Limb (tissue), 2 donors: ENCODE measurements around the gene KAT14.
"Not testable (repeated sequence)": the region's sequence is repeated elsewhere in the genome, so short reads cannot be mapped to it uniquely, and the experiment has no call there.

Experiments
- DNase-seq, 2 donors: peaks; one replicate each; pipeline ENCODE4 v3.0.0-alpha.2; 2016; ENCODE audit errors: extremely low spot score in 2 of 2

The KAT14 gene

DNA sequence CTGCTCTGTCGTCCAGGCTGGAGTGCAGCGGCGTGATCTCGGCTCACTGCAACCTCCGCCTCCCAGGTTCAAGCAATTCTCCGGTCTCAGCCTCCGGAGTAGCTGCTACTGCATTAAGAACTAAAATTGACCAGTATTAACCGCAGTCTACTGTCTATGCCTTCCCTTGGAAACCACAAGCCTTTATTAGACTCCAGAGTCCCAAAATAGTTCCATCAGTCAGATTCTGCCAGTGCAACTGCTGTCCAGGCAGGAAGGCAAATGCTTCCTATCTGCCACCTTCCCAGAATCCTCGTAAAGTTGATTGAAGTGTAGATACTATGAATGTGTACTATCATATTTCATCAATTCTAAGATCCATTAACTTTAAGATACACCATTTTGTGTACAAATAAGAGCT is 16.7 kb downstream of the KAT14 start:
- no peak for DNase-seq

DNA sequence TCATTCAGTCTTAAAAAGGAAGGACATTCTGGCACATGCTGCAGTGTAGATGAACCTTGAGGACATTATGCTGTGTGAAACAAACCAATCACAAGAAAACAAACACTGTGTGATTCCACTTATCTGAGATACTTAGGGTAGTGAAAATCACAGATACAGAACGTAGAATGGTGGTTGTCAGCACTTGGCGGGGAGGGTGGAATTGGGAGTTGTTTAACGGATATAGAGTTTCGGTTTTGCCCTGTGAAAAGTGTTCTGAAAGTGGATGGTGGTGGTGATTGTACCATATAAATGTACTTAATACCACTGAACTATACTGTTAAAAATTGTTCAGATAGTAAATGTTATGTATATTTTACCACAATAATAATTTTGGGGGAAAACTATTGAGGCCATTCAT is 18.4 kb downstream of the KAT14 start:
- no peak for DNase-seq

DNA sequence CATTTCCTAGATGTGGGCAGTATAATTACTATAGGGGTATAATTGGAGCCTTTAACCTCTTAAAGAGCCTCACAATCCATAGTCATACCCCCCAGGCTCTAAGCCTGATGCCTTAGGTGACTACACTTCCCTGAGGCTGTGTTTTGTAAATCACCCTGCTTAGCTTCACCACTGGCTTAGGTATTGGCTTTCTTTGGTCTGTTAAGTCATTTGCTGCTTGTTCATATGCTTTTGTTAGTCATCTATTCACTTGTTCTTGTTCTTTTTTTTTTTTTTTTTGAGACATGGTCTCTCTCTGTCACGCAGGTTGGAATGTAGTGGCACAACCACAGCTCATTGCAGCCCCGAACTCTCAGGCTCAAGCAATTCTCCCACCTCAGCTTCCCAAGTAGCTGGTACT is 26.7 kb downstream of the KAT14 start:
- DNase-seq, result no peak

DNA sequence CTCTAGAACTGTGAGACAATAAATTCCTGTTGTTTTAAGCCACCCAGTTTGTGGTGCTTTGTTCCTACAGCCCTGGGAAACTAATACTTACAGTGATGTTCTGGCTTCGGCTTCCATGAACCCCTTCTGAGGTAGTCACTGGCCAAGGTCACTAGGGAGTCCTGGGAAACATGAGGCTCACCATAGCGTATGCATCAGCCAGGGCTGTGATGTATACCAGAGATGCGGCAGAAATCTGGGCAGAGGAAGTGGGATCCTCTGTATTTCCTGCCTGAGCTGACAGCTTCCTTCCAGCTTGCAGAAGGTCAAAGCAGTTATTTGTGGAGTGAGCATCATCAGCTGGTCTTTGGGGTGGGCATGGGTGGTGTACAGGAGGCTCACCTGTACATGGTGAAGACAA is 27.9 kb downstream of the KAT14 start:
- DNase-seq, result no peak

DNA sequence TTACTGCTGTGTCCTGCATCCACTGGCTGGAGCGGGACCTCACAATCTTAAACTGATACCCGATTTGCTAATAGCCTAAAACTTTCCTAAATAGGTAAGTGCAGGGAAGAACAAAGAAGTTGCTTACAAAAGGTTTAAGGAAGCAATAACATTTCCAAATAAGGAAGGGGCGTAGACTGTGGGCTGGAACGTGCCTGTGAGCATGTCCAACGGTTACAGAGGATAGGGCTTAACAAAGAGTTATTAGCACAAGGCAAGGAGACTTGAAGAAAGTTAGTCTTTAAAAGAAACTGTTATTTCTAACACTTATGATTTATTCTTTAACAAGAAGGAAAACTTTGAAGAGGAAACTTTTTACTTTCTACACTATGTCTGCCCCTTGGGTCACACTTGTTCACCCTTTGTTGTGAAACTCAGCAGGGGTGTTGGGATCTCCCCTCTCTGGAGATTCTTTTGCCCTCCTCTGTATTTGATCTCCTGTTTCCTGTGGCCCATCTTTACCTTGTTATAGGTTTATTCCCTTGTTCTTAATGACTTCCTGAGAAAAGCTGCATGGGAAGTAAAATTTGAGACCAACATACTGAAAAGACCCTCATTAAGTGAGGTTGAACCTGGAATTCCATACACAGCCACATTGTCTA is 28.7 kb downstream of the KAT14 start:
- no peak for DNase-seq

DNA sequence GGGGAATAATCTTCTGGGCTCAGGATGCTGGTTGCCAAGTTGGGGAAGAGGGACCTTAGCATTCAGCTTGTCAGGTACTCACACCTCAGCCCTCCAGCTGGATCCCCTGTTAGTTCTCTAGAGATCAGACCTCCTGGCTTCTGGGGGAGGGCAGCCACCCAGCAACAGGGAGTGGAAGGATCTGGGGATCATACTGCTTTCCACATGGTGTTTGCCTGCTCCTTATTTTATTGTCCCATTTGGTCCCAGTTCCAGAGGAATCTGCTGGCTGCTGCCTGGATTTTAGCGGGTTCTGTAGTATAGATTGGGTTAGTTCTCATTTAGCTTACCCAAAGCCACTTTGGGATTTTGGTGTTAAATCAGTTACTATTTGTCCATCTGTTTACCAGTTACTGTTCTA is 29.3 kb downstream of the KAT14 start:
- DNase-seq, result no peak

DNA sequence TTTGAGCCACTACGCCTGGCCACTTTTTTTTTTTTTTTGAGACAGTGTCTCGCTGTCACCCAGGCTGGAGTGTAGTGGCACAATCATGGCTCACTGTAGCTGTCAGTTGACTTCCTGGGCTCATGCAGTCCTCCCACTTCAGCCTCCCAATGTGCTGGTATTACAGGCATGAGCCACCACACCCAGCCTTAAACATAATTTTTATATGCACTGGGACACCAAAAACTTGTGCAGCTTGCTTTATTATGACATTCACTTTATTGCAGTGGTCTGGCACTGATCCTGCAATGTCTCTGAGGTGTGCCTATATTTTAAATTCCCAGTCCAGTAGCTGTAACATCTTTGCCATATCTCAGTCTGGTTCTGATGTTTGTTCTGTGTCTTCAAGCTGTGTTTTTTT is 34.7 kb downstream of the KAT14 start:
- DNase-seq, result no peak

DNA sequence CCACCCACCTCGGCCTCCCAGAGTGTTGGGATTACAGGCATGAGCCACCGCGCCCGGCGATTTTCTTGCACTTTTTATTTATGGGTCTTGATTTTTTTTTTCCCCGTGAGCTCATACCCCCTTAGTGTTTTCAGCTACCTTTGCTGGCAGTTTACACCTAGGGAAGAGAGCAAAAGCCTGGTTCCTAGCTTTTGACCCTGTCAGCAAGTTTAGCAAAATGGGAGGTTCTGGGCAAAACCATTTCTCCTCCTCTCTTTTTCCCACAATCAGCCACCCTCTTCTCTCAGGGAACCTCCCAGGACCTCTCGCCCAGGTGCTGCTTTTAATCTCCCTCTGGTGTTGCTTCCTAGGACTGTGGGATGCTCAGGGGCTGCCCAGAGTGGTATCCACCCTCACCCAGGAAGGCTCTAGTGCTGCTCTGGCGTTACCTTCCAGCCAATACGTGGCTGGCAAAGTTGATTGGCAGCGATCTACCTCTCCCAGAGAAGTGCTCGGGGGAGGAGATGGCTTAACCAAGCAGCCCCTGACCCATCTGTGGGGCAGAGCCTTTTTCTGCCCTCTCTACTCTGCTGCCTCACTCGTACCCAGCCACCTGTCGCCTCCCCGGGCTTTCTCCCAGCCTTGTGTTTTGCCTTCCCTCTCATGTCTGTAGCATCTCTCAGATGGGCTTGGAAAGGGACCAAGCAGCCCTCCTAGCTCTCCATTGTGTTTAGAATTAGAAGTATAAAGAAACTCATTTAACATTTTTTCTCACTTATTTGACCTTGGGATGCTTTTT is 37.4 kb downstream of the KAT14 start:
- no peak for DNase-seq

DNA sequence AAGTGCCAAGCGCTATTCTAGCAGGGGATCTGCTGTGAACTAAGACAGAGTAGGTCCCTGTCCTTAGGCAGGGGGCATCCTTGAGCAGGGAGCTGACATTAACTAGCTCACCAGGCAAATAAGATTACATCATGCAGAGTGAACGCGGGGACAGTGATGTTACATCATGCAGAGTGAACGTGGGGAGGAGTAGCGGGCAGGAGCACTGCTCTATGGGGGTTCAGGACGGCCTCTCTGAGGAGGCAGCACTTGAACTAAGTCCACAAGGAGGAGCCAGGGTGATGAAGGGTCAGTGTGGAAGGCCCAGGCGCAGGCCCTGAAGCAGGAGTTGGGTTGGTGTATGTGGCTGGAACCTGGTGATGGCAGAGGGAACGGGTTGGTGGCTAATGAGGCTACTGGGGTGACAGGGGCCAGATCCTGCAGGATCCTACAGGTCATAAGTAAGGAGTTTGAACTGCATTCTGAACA is 38.7 kb downstream of the KAT14 start:
- no peak for DNase-seq

DNA sequence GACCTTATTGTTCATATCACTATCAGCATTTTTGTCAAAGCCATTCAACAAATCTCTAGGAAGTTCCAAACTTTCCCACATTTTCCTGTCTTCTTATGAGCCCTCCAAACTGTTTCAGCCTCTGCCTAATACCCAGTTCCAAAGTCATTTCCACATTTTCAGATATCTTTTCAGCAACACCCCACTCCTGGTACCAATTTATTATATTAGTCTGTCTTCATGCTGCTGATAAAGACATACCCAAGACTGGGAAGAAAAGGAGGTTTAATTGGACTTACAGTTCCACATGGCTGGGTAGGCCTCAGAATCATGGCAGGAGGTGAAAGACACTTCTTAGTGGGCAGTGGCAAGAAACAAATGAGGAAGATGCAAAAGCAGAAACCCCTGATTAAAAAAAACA is 42.7 kb downstream of the KAT14 start:
- not testable (repeated sequence) for DNase-seq

DNA sequence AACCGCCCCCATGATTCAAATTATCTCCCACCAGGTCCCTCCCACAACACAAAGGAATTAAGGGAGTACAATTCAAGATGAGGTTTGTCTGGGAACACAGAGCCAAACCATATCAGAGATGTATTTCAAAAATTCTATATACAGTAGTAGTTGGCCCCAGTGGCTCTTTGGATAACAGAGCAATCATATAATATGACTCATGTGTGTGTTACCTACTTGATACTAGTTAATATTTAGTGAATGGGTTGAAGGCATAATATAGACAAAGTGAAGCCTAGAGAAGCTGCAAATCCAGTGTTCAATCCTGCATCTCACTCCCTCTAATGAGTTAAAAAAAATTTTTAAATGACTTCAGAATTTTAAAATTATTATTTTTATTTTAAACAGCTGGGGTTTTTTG is 43.2 kb downstream of the KAT14 start:
- DNase-seq, result no peak

DNA sequence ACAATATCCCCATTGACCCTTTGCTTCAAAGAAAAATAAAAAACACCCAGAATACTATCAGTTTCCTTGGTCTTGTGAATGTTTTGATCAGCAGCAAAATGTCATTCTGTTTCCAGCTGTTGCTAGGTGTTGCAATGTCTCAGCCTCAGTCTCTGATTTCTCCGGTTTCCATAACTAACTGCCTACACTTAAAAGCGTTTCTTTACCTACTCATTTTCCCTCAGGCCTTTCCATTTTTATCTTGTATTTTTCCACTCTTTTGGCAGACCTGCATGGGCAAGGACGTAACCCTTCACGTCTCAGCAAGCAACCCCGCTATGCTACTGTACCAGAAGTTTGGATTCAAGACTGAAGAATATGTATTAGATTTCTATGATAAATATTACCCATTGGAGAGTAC is 49.4 kb downstream of the KAT14 start:
- DNase-seq, result no peak

DNA sequence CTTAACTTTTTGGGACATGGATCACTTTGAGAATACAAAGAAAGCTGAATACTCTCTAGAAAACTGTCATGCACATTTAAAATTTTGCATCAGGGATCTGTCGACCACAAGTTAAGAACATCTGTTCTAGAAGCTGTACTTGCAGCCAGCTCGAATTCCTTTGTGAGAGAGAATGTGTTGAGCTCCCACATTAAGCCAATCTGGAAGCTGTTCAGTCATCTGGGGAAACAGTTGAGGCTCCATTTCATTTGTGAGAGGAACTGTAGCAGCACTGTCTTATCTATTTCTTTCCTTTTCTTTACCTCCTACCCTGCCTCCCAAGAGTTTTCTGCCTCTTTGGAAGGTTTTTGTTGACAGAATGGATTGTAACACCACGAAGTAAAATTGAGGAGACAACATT is 50.8 kb downstream of the KAT14 start:
- DNase-seq, result peak in 1 of 2 donors; percentile 52

DNA sequence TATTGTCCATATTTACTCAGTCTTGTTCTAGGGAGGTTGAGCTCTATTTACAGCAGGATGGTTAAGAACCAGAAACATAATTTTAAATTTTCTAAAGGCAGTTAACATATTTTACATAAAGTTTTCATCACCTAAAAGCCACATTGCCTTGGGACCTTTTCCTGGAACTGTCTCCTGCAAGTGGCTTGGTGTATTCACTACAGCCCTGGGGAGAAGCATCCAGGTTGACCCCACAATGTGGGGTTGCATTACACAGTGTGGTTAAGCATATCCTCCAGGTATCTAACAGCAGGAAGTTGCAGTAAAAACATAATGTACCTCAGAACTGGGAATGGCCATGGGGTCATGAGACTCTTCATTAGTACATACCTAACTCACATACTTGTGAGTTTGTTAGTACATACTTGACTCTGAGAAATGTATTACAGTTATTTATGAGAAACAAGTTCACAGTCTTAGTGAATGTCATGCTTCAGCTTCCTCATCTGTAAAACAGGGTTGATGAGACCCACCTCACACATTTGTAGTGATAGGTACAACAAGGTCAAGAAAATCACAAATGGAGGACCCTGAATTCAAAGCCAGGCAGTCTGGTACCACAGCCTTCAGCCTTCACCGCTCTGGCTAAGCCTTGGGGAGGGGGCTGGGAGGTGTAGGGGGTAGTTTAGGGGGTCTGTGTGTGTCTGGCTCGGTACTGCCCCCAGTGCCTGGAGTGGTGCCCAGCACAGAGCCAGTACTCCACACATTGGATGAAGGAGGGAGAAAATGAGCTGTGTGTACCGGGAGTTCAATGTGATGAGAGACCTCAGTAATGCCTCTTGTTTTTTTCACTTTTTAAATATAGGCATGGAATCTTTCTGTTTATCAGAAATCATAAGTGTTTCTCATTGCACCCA is 52.9 kb downstream of the KAT14 start:
- DNase-seq, result no peak

DNA sequence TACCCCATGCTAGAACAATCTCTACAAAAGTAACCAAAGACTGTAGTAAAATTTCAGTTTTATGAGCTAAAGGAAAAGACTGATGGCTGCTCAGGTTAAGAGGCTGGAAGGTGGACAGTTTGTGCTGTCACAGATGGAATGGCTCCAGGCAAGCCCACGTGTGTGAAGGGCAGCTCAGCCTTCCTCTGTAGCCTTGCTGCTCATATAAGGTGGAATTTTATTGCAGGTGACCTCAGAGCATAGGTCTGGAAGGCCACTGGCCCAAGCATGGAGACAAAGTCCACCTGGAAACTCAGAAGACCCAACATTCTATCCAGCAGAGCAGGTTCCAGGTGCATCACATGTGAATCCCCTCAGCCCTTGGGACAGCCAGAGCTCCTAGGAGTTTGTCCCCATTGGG is 53.6 kb downstream of the KAT14 start:
- no peak for DNase-seq

DNA sequence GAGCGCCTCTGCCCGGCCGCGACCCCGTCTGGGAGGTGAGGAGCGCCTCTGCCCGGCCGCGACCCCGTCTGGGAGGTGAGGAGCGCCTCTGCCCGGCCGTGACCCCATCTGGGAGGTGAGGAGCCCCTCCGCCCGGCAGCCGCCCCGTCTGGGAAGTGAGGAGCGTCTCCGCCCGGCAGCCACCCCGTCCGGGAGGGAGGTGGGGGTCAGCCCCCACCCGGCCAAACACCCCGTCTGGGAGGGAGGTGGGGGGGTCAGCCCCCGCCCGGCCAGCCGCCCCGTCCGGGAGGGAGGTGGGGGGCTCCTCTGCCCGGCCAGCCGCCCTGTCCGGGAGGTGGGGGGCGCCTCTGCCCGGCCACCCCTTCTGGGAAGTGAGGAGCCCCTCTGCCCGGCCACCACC is 56.8 kb downstream of the KAT14 start:
- DNase-seq, result not testable (repeated sequence)

DNA sequence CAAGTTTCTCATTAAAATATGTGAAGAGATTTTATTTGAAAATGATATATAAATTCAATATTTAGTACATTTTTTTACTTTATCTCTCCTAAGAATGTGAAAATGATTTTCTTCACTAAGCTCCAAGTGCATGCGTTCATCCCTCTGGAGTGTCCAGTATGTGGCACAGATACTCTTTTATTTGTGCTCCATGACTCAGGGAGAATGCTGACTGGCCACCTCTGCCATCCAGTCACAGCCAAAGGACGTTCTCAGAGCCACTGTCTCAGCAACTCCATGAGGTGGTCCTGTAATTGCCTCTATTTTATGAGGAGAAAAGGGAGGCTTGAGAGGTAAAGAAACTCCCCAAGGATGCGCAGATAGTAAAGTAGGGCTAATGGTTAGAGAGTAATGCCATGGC is 58.3 kb downstream of the KAT14 start:
- no peak for DNase-seq

DNA sequence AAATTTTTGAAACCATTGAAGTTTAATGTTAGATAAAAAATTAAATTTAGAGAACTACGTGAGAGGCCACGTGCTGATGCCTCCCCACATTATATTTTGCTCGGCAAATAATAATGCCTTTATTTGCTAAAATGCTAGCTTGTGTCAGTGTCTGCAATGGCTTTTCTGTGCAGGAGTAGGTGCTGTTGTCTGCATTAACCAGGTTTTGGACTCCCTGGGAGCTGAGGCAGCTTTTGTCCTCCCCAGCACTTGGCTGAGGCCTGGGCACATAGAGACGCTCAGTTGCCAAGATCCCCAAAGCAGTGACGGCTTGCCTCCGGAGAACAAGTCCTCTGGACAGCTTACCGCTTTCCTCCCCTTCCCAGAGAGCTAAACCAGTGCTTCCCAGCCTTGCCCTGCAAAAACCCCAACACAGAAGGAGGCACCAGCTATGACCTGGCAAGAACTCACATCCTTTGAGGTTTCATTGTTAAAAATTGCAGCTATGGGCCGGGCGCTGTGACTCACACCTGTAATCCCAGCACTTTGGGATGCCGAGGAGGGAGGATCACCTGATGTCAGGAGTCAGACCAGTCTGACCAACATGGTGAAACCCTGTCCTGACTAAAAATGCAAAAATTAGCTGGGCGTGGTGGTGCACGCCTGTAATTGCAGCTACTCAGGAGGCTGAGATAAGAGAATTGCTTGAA is 59.9 kb downstream of the KAT14 start:
- no peak for DNase-seq

DNA sequence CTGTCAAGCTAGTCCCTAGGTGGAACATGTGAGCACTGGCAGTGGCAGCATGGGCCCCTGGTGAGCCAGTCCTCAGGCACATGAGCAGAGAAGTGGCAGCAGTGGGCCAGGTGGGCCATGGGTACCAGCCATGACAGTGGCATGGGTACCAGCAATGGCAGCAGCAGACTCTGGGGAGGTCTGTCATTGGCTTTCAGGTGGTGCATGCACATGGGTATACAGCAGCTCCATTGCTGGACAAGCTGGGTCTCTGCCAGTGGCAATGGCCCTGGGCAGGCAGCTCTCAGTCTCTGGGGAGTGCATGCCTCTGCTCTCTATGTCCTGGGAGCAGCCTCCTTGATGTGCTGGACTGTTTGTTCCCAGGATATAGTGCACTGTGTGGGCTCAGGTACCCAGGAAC is 65.3 kb downstream of the KAT14 start:
- DNase-seq, result no peak

DNA sequence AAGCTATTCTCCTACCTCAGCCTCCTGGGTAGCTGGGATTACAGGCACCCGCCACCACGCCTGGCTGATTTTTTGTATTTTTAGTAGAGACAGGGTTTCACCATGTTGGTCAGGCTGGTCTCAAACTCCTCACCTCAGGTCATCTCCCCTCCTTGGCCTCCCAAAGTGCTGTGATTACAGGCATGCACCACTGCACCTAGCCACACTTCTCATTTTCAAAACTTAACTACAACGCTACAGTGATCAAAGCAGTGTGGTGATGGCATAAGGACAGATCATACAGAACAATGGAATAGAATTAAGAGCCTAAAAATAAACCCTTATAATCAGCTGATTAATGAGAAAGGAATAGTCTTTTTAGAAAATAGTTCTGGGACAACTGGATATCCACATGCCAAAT is 66.0 kb downstream of the KAT14 start:
- not testable (repeated sequence) for DNase-seq

DNA sequence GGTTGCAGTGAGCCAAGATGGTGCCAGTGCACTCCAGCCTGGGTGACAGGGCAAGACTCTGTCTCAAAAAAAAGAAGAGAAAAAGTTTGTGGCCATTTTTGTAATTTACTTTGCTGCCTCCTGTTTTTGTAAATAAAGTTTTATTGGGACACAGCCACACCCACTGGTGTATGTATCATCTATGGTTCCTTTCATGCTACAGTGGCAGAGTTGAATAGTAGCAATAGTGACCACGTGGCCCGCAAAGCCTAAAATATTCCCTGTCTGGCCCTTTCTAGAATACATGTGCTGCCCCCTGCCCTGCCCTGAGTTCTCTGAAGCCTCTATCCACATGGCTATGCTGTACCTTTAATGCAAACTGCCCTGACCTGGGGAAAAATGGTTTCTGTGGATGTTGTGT is 75.3 kb downstream of the KAT14 start:
- DNase-seq, result no peak

DNA sequence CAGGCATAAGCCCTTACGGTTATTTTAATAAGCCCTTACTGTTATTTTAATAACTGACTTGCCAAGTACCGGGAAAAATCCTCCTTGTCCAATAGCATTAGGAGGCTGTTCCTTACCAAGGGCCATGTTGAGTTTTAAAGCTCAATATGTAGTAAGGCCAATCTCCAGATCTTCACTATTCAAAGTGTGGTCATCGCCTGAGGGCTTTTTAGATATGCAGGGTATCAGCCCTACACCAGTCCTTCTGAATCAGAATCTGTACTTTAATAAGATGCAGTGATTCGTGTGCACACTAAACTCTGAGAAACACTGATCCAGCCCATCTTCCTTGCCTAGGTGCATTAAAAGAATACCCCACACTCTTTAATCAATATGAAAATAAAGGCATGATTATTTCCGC is 77.9 kb downstream of the KAT14 start:
- DNase-seq, result no peak
